HFFc6 (cell line): Measurements from ENCODE around the gene C4BPB. TPM values are rescaled to one million over a fixed set of nuclear protein-coding genes. Genes with fewer than 3 reads are reported as not detected.

Experiments used
- DNase-seq: peaks from one replicate; pipeline ENCODE4 v3.0.0-alpha.2; 2018
- H3K27ac Mint-ChIP-seq: 2 replicates; pipeline ENCODE4 v1.8.0; 2020; ENCODE audit warnings: mild to moderate bottlenecking, mixed read lengths
- H3K27me3 Mint-ChIP-seq: 2 replicates; pipeline ENCODE4 v1.8.0; 2021; ENCODE audit warnings: mild to moderate bottlenecking, moderate library complexity, mixed read lengths; ENCODE audit not compliant: insufficient read depth
- H3K36me3 Mint-ChIP-seq: 2 replicates; pipeline ENCODE4 v1.8.0; 2021; ENCODE audit warnings: low read depth, mixed read lengths
- H3K4me1 Mint-ChIP-seq: 2 replicates; pipeline ENCODE4 v1.8.0; 2020; ENCODE audit warnings: low read depth, mixed read lengths
- H3K4me3 Mint-ChIP-seq: 2 replicates; pipeline ENCODE4 v1.8.0; 2020; ENCODE audit warnings: mild to moderate bottlenecking, moderate library complexity, mixed read lengths
- H3K9me3 Mint-ChIP-seq: 2 replicates; pipeline ENCODE4 v1.8.0; 2020; ENCODE audit warnings: mild to moderate bottlenecking, mixed read lengths
- total RNA-seq, 6 experiments: library from RNA; stranded (reverse); fragmentation: NEBNext Ultra II Directional; extraction: Animal tissue kit (Norgen Biotek cat#: 25700); gene quantifications; 2 replicates in 1 of 6; 3 replicates in 5 of 6; pipeline ENCODE4 v1.2.3, GENCODE V29; 2021
- TF ChIP-seq, protein P1 (sequence below): fragments of 200-600 bp; sonication (generic); IDR thresholded peaks from 2 replicates; pipeline ENCODE4 v1.5.0; 2021; ENCODE audit warnings: antibody characterized with exemption, mild to moderate bottlenecking

Gene C4BPB
- total RNA-seq, 6 experiments from 2014 or later: 0.15 to 0.59 (median 0.24) TPM; not detected in 1

DNA sequence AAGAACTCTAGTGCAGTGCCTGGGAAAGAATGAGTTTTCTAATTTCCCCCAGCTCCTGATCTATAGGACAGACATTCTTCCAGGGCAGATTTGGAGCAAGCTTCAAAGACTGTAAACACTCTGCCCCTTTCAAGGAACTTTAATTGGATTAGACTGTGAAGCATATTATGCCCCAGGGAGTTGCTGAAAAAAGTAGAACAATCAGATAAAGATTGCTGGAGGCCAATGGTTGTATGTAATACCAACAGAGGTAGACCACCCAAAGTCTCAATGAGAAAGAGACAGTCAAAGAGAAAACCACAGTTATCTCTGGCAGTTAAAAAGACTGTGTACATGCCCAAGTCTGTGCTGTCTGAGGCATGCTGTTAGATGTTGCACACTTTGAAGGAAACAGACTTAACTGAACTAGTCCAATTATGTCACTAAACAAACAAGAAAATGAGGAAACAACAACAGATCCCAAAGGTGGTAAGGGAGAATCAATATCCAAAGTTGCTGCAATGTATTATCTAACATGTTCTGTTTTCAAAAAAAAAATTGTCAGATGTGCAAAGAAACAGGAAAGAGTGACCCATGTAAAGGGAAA lies 39.8 kb downstream of the C4BPB start:
- Mint-ChIP-seq H3K9me3 (peaks cover 11% of the 10 kb centered on the region), H3K4me3 (no peak overlapping the region), H3K27me3 (peaks cover 6% of the 10 kb centered on the region; the same call in 1 of the 2 replicates)

DNA sequence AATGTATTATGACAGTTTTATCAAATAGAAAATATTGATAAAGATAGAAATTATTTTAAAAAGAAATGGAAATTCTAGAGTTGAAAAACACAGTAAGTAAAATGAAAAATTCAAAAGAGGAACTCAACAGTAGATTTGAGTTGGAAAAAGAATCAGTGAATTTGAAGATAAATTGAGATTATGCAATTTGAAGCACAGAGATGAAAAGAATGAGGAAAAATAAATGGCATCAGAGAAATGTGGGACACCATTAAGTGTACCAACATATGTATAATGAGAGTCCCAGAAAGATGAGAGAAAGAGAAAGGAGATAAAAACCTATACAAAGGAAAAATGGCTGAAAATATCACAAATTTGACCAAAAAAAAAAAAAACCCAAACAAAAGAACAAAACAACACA lies 40.4 kb downstream of the C4BPB start:
- DNase-seq: no peak
- peaks cover 6% of the 10 kb centered on the region; the same call in 1 of the 2 replicates for H3K27me3 Mint-ChIP-seq
- H3K4me1 Mint-ChIP-seq: no peaks in the 10 kb centered on the region
- H3K9me3 Mint-ChIP-seq: peaks cover 11% of the 10 kb centered on the region
- H3K27ac Mint-ChIP-seq: no peak overlapping the region
- H3K36me3 Mint-ChIP-seq: peaks cover 10% of the 10 kb centered on the region; the same call in 1 of the 2 replicates
- TF ChIP-seq, protein P1, sequence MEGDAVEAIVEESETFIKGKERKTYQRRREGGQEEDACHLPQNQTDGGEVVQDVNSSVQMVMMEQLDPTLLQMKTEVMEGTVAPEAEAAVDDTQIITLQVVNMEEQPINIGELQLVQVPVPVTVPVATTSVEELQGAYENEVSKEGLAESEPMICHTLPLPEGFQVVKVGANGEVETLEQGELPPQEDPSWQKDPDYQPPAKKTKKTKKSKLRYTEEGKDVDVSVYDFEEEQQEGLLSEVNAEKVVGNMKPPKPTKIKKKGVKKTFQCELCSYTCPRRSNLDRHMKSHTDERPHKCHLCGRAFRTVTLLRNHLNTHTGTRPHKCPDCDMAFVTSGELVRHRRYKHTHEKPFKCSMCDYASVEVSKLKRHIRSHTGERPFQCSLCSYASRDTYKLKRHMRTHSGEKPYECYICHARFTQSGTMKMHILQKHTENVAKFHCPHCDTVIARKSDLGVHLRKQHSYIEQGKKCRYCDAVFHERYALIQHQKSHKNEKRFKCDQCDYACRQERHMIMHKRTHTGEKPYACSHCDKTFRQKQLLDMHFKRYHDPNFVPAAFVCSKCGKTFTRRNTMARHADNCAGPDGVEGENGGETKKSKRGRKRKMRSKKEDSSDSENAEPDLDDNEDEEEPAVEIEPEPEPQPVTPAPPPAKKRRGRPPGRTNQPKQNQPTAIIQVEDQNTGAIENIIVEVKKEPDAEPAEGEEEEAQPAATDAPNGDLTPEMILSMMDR: no peak
- no peak overlapping the region for H3K4me3 Mint-ChIP-seq

More for the DNA sequence above, 39.8 kb downstream of the C4BPB start:
- Mint-ChIP-seq H3K4me1 (no peaks in the 10 kb centered on the region), H3K36me3 (peaks cover 10% of the 10 kb centered on the region; the same call in 1 of the 2 replicates), H3K27ac (no peak overlapping the region)
- DNase-seq: no peak
- TF ChIP-seq, protein P1: no peak

DNA sequence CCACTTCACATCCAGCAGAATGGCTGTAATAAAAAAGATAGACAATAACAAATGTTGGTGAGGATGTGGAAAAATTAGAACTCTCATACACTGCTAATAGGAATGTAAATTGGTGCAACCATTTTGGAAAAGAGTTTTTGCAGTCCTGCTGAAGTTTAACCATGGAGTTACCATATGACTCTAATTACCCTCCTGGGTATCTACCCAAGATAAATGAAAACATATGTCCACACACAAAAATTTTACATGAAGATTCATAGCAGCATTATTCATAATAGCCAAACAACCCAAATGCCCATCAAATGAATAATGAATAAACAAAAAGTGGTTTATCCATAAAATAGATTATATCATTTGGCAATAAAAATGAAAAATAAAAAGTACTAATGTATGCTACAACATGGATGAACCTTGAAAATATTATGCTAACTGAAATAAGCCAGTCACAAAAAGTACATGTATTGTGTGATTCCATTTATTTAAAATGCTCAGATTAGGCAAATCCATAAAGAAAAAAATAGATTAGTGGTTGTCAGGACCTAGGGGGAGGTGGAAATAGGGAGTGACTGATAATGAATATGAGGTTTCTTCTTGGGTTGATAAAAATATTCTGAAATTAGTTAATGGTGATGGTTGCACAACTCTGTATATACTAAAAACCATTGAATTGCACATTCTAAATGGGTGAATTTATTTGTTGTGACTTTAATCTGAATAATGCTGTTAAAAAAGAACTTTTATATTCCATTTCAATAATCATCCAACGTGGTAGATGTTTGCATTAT lies 41.8 kb downstream of the C4BPB start:
- Mint-ChIP-seq H3K27me3 (peaks cover 4% of the 10 kb centered on the region; the same call in 1 of the 2 replicates), H3K4me1 (no peaks in the 10 kb centered on the region), H3K36me3 (peaks cover 10% of the 10 kb centered on the region; the same call in 1 of the 2 replicates), H3K9me3 (peaks cover 11% of the 10 kb centered on the region), H3K4me3 (no peak overlapping the region), H3K27ac (no peak overlapping the region)
- no peak for DNase-seq
- TF ChIP-seq, protein P1: no peak

DNA sequence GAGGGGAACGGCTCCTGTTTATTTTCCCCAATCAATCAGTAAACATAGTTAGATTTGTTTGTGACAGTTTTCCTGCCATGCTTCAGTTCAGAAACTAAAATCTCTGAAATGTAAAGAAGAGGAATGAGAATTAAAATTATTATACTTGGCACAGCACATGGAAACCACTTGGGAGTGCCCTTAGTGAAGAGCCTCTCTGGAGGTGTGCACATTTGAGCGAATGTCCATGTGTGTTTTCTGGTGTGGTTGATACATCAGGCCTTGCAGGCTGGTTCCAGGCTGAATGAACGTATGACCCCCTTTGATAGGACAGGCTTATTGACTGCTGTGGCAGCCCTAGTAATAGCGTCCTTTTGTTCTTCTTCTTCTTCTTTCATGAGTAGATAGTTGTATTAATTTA lies 42.5 kb downstream of the C4BPB start:
- Mint-ChIP-seq H3K27me3 (no peaks in the 10 kb centered on the region; the same call in 1 of the 2 replicates), H3K36me3 (peaks cover 10% of the 10 kb centered on the region; the same call in 1 of the 2 replicates), H3K27ac (no peak overlapping the region), H3K9me3 (peaks cover 11% of the 10 kb centered on the region), H3K4me3 (no peak overlapping the region), H3K4me1 (no peaks in the 10 kb centered on the region)
- TF ChIP-seq, protein P1: no peak
- DNase-seq: no peak

DNA sequence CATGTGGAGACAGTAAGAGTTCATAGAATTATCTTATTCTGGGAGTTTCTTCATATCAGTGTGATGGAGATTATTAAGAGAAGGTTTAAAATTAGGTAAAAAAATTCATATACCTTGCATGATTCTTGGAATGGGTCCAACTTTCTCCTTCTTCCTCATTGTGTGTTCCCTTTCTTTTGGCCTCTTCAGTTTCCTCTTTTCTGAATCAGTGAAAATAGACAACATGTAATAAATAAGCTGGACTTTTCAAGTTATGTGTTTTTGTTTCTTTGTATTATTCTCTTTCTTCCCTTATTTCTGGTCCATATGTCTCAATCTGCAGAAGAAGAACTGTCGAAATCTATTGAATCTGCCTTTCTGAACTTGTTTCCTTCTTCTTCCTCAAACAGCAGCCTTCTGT lies 45.9 kb downstream of the C4BPB start:
- no peak overlapping the region for H3K27ac Mint-ChIP-seq

More for the DNA sequence above, 45.9 kb downstream of the C4BPB start:
- Mint-ChIP-seq H3K4me3 (no peak overlapping the region), H3K9me3 (no peaks in the 10 kb centered on the region), H3K27me3 (no peaks in the 10 kb centered on the region; the same call in 1 of the 2 replicates), H3K36me3 (no peaks in the 10 kb centered on the region), H3K4me1 (no peaks in the 10 kb centered on the region)
- no peak for DNase-seq
- TF ChIP-seq, protein P1: no peak
